ENCODE results near the gene INO80.

The INO80 gene

GRCh38 chr15:40943764-40944365 is 172.2 kb downstream of the INO80 start:
- no peak for DNase-seq

DNA sequence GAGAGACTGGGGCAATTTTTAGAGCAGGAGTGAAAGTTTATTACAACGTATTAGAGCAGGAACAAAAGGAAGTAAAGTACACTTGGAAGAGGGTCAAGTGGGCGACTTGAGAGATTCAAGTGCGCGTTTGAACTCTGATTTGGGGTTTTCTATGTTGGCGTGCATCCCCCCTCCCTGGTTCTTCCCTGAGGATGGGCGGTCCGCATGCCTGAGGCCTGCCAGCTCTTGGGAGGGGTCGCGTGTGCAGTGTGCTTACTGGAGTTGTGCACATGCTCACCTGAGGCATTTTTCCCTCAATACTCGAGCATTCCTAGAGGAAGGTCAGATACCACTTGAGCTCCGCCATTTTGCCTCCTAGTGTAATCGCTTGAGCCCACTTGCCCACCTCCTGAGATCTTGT is 173.2 kb downstream of the INO80 start:
- DNase-seq = no peak

GRCh38 chr15:40942337-40942854 is 173.7 kb downstream of the INO80 start:
- no peak for DNase-seq

GRCh38 chr15:40941528-40942336 is 174.3 kb downstream of the INO80 start:
- peak; percentile 54 for DNase-seq

DNA sequence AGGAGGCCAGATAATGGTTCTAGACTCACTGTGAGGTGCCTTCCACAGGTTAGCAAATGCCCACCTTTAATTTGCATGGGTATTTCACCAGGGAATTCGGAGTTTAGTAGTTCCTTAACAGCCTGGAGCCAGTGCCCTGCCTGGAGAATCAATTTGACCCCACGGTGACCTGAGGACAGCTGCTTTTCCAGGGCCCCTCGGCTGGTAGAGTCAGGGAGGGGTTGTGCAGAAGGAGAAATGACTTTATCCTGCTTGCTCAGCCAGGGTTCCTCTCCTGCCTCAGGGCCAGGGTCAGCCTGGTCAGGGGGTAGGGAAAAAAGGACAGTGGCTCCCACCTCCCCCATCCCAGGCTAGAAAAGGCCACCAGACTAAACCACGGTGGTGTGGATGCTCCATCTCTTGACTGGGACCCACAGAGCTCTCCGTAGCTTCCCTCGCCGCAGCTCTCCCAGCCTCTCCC is 175.0 kb downstream of the INO80 start:
- DNase-seq = no peak

GRCh38 chr15:40940296-40940801 is 175.7 kb downstream of the INO80 start:
- DNase-seq = no peak

- no peak for DNase-seq
Measured at GRCh38 chr15:40938536-40938870, 177.6 kb downstream of the INO80 start.

DNA sequence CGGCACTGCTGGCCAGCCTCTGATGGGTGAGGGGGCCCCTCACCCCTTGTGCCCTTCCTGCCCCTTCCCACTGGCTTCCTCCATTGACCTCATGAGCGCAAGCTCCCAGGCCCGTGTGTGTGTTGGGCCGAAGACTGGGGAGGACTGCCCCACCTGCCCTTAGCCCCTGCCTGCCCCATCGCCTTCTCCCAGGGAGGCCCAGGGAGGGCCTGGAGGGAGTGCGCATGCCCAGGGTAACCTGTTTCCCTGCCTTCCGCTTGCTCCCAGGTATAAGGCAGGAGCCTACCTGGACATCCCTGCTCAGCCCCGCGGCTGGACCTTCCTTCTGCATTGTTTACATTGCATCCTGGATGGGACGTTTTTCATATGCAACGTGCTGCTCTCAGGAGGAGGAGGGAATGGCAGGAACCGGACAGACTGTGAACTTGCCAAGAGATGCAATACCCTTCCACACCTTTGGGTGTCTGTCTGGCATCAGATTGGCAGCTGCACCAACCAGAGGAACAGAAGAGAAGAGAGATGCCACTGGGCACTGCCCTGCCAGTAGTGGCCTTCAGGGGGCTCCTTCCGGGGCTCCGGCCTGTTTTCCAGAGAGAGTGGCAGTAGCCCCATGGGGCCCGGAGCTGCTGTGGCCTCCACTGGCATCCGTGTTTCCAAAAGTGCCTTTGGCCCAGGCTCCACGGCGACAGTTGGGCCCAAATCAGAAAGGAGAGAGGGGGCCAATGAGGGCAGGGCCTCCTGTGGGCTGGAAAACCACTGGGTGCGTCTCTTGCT is 178.1 kb downstream of the INO80 start:
- no peak for DNase-seq

GRCh38 chr15:40936709-40937666 is 179.1 kb downstream of the INO80 start:
- no peak for DNase-seq

DNA sequence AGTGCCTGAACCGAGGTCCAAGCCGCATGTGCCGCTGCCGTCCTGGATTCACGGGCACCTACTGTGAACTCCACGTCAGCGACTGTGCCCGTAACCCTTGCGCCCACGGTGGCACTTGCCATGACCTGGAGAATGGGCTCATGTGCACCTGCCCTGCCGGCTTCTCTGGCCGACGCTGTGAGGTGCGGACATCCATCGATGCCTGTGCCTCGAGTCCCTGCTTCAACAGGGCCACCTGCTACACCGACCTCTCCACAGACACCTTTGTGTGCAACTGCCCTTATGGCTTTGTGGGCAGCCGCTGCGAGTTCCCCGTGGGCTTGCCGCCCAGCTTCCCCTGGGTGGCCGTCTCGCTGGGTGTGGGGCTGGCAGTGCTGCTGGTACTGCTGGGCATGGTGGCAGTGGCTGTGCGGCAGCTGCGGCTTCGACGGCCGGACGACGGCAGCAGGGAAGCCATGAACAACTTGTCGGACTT is 179.8 kb downstream of the INO80 start:
- DNase-seq = no peak

DNA sequence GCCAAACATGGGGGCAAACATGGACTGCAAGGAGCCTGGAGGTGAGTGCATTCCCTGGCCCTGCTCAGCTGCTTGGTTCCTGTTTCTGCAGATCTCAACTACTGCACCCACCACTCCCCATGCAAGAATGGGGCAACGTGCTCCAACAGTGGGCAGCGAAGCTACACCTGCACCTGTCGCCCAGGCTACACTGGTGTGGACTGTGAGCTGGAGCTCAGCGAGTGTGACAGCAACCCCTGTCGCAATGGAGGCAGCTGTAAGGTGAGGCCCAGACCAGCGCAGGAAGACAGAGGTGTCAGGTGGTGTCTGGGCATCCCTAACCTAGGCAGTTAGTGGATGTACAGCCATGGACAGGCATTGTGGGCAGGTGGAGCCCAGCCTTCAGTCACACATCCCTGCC is 181.6 kb downstream of the INO80 start:
- DNase-seq = no peak

DNA sequence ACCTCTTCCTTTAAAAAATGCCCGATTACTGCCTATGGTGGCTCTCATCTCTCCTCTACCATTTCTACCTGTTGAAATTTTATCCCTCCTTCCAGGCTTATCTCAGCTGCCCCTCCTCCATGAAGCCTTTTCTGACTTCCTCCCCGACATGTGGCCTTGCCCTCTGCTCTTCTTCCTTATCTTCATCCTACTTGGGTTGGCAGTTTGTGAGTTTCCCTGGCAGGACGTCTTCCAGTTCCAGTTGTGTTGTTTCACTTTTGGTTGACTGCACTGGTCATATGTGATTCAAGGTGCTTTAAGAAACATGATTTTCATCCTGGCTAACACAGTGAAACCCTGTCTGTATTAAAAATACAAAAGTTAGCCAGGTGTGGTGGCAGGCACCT is 182.6 kb downstream of the INO80 start:
- DNase-seq = no peak

DNA sequence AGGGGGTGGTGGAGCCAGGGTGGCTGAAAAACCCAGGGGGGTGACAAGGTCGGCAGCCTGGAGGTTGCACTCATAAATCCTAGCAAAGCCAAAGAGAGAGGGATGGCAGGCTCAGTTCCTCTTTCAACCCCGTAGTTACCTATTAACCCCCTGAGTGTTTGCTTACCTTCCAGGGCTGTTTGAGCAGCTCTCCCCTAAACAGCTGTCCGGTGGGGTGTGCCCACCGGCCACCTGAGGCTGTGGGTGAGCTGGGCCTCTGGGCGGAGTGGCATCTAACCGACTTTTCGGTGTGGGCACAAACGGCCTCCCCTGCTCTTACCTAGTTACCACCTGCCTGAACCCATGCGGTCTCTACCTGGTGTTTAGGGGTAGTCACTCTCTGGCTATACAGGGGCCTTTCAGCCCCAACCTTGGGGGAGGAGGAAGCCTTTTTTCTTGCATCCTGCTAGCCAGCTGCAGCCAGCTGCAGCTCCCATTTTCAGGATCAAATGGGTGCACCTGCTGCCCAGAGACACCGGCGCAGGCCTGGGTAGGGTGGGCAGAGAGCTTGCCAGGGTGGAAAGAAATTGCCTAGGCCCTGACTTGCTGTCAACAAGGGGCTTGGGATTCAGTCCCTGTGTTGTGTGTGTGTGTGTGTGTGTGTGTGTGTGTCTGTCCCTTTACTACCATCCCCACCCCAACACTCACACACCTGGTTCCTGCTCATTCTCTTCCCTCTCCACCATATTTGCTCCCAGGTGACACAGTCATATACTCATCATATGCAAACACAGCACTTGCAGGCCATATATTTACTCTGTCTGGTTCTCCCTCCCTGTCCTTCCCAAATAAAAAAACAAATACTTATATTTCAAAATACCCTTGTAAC is 183.2 kb downstream of the INO80 start:
- no peak for DNase-seq

DNA sequence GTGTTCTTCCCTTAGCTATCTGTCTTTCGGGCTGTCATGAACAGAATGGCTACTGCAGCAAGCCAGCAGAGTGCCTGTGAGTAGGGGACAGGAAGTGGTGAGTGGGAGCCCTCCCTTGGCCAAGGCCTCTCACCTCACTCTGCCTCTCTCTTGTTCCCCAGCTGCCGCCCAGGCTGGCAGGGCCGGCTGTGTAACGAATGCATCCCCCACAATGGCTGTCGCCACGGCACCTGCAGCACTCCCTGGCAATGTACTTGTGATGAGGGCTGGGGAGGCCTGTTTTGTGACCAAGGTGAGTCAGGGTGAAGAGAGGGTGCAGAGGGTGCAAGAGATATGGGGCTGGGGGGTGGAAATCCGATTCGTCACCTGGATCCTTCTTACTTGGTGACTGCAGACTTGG is 183.9 kb downstream of the INO80 start:
- no peak for DNase-seq

GRCh38 chr15:40931300-40932142 is 184.6 kb downstream of the INO80 start:
- DNase-seq = no peak

- DNase-seq = no peak
Measured at GRCh38 chr15:40930430-40931299, 185.4 kb downstream of the INO80 start.

DNA sequence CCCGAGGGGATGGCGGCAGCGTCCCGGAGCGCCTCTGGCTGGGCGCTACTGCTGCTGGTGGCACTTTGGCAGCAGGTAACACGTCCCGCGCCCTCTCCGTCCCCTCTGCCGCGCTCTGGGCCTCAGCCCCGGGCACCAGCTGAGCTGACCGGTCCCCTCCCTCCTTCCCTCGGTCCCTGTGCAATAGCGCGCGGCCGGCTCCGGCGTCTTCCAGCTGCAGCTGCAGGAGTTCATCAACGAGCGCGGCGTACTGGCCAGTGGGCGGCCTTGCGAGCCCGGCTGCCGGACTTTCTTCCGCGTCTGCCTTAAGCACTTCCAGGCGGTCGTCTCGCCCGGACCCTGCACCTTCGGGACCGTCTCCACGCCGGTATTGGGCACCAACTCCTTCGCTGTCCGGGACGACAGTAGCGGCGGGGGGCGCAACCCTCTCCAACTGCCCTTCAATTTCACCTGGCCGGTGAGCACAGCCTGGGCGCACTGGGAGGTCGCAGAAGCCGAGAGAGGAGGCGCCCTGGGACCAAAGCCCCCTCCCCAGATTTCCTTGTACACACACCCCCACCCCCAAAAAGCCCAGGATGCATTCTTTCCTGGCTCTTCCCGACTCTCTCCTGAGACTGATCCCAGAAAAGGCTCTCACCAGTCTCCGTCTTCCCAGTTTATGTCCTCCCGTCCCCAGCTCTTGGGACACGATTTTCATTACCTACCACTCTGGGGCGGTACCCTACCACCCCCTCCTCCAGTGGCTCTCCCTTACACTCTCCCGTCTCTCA is 186.2 kb downstream of the INO80 start:
- no peak for DNase-seq

Data from effector CD4-positive, alpha-beta T cell (primary cell).